K562 (cell line): ENCODE results near the gene TEAD4. TPM values are rescaled to one million over a fixed set of nuclear protein-coding genes. Genes with fewer than 3 reads are reported as not detected.

Experiments
- BRF1 ChIP-seq: IDR thresholded peaks from 3 replicates; pipeline ENCODE4 v1.6.1; 2011; ENCODE audit warnings: borderline replicate concordance, mild to moderate bottlenecking; ENCODE audit not compliant: insufficient read length; ENCODE audit errors: extremely low read depth
- CBFA2T2 ChIP-seq: fragments of 450-650 bp; conservative IDR thresholded peaks from 2 replicates; pipeline ENCODE4 v1.6.1; 2017; ENCODE audit warnings: mild to moderate bottlenecking
- CCNT2 ChIP-seq: IDR thresholded peaks from 2 replicates; pipeline ENCODE4 v1.6.1; 2011; ENCODE audit warnings: borderline replicate concordance, low read depth, mild to moderate bottlenecking, moderate library complexity, mixed read lengths, low read length; ENCODE audit not compliant: insufficient read length; ENCODE audit errors: extremely low read depth
- FOSL1 ChIP-seq: fragments of 200-800 bp; sonication (Bioruptor generic); conservative IDR thresholded peaks from 2 replicates; pipeline ENCODE4 v1.6.1; 2016; ENCODE audit warnings: missing genetic modification characterization, missing compliant biosample characterization
- HDAC3 ChIP-seq: fragments of 450-650 bp; IDR thresholded peaks from 2 replicates; pipeline ENCODE4 v1.6.1; 2018; ENCODE audit warnings: borderline replicate concordance, mild to moderate bottlenecking, moderate library complexity; ENCODE audit not compliant: partially characterized antibody
- HEY1 ChIP-seq: fragments of 250-450 bp; sonication (Bioruptor Pico); IDR thresholded peaks from 2 replicates; pipeline ENCODE4 v1.5.0; 2020; ENCODE audit warnings: mild to moderate bottlenecking, moderate library complexity, borderline replicate concordance
- JUN ChIP-seq, 2 experiments: sonication (generic) in 1 of 2; formaldehyde crosslinking in 1 of 2; IDR thresholded peaks; 2 replicates each; pipeline versions ENCODE4 v1.6.1 to v1.8.0; 2012 to 2022; ENCODE audit warnings: borderline replicate concordance in 2 of 2, mild to moderate bottlenecking in 2 of 2, improper control_type of control experiment in 1 of 2, low read depth in 1 of 2, low read length in 1 of 2, missing genetic modification reagents in 1 of 2
- JUND ChIP-seq, 2 experiments: IDR thresholded peaks; 2 replicates in 1 of 2; 3 replicates in 1 of 2; pipeline ENCODE4 v1.6.1; 2011; ENCODE audit warnings: borderline replicate concordance in 2 of 2, low read depth in 2 of 2, low read length in 2 of 2, improper control_type of control experiment in 1 of 2, missing biosample characterization in 1 of 2, missing genetic modification characterization in 1 of 2, missing genetic modification reagents in 1 of 2
- MAZ ChIP-seq, 2 experiments: fragments of 450-650 bp in 1 of 2; sonication (generic) in 1 of 2; formaldehyde crosslinking; IDR thresholded peaks in 1 of 2; conservative IDR thresholded peaks in 1 of 2; 2 replicates each; pipeline versions ENCODE4 v1.4.0 to v1.5.0; 2020; ENCODE audit warnings: mild to moderate bottlenecking in 1 of 2, missing genetic modification reagents in 1 of 2
- MTA2 ChIP-seq: fragments of 450-650 bp; IDR thresholded peaks from 2 replicates; pipeline ENCODE4 v1.6.1; 2016; ENCODE audit warnings: low read depth
- MTA3 ChIP-seq: fragments of 450-650 bp; formaldehyde crosslinking; IDR thresholded peaks from 2 replicates; pipeline ENCODE4 v1.6.1; 2017; ENCODE audit warnings: mild to moderate bottlenecking, borderline replicate concordance
- MYNN ChIP-seq, 2 experiments: sonication (generic); formaldehyde crosslinking in 1 of 2; IDR thresholded peaks; 2 replicates each; pipeline versions ENCODE4 v1.5.0 to v1.6.1; 2016 to 2020; ENCODE audit warnings: antibody characterized with exemption in 1 of 2, missing genetic modification reagents in 1 of 2
- PML ChIP-seq: IDR thresholded peaks from 2 replicates; pipeline ENCODE4 v1.6.1; 2012; ENCODE audit warnings: low read length, inconsistent platforms
- POLR2G ChIP-seq: fragments of 200-400 bp; formaldehyde crosslinking; IDR thresholded peaks from 2 replicates; pipeline ENCODE4 v1.6.1; 2017; ENCODE audit warnings: low read depth, mild to moderate bottlenecking, antibody characterized with exemption, low read length, moderate library complexity
- SMARCC2 ChIP-seq: fragments of 450-650 bp; IDR thresholded peaks from 2 replicates; pipeline ENCODE4 v1.6.1; 2017; ENCODE audit warnings: antibody characterized with exemption, moderate library complexity, mild to moderate bottlenecking, low read depth
- SOX6 ChIP-seq: fragments of 450-650 bp; IDR thresholded peaks from 2 replicates; pipeline ENCODE4 v1.6.1; 2014; ENCODE audit warnings: mild to moderate bottlenecking
- STAT5A ChIP-seq: IDR thresholded peaks from 2 replicates; pipeline ENCODE4 v1.6.1; 2012; ENCODE audit warnings: low read length, inconsistent platforms, borderline replicate concordance
- TAF1 ChIP-seq: IDR thresholded peaks from 2 replicates; pipeline ENCODE4 v1.6.1; 2011; ENCODE audit warnings: mild to moderate bottlenecking, low read length, moderate library complexity; ENCODE audit not compliant: insufficient read depth, control insufficient read depth, severe bottlenecking; ENCODE audit errors: extremely low read depth
- TBP ChIP-seq: optimal IDR thresholded peaks from 2 replicates; pipeline ENCODE3; 2011; ENCODE audit warnings: low read depth, low read length, improper control_type of control experiment
- TCF7 ChIP-seq: sonication (generic); IDR thresholded peaks from 2 replicates; pipeline ENCODE4 v1.6.1; 2016; ENCODE audit warnings: antibody characterized with exemption, borderline replicate concordance
- TRIM28 ChIP-seq: fragments of 450-650 bp; IDR thresholded peaks from 2 replicates; pipeline ENCODE4 v1.6.1; 2017
- ZKSCAN1 ChIP-seq: fragments of 150-350 bp; IDR thresholded peaks from 2 replicates; pipeline ENCODE4 v1.6.1; 2016; ENCODE audit warnings: low read depth, low read length
- ZNF239 ChIP-seq: fragments of 250-450 bp; sonication (Bioruptor Pico); IDR thresholded peaks from 2 replicates; pipeline ENCODE4 v1.4.0; 2020; ENCODE audit warnings: mild to moderate bottlenecking
- ZNF354B ChIP-seq: fragments of 250-450 bp; sonication (Bioruptor Pico); IDR thresholded peaks from 2 replicates; pipeline ENCODE4 v1.4.0; 2020
- polyA plus RNA-seq, 8 experiments: library from polyadenylated mRNA; depleted of rRNA in 4 of 8; stranded (reverse) in 5 of 8; unstranded in 3 of 8; fragments of >200 nt; fragmentation: Nextera tagmentation in 2 of 8; fragmentation: Illumina TruSeq in 1 of 8; extraction: Ambion mirVana in 2 of 8; extraction: Trizol in 1 of 8; gene quantifications; 2 replicates each; pipeline versions ENCODE4 v1.2.1 to v1.2.3, GENCODE V29; 2011 to 2014; ENCODE audit warnings: inconsistent platforms in 1 of 8, missing spikeins in 1 of 8
- total RNA-seq, 7 experiments: library from RNA; depleted of rRNA in 6 of 7; stranded (reverse); fragments of >200 nt in 6 of 7; fragmentation: Illumina TruSeq in 2 of 7; extraction: Trizol in 2 of 7; gene quantifications; 2 replicates each; pipeline versions ENCODE4 v1.2.1 to v1.2.3, GENCODE V29; 2011 to 2021; ENCODE audit warnings: low replicate concordance in 1 of 7
- TF ChIP-seq, protein P1 (sequence below): fragments of 200-800 bp; sonication (Bioruptor generic); IDR thresholded peaks from 2 replicates; pipeline ENCODE4 v1.6.1; 2017; ENCODE audit warnings: missing genetic modification characterization, missing compliant biosample characterization

TEAD4 gene
- total and polyA plus RNA-seq, 9 of the 15 experiments (the other 6 are each of a cell fraction or from before 2014, with no cell fraction given) = 0.82 to 40.0 (median 17.0) TPM

DNA sequence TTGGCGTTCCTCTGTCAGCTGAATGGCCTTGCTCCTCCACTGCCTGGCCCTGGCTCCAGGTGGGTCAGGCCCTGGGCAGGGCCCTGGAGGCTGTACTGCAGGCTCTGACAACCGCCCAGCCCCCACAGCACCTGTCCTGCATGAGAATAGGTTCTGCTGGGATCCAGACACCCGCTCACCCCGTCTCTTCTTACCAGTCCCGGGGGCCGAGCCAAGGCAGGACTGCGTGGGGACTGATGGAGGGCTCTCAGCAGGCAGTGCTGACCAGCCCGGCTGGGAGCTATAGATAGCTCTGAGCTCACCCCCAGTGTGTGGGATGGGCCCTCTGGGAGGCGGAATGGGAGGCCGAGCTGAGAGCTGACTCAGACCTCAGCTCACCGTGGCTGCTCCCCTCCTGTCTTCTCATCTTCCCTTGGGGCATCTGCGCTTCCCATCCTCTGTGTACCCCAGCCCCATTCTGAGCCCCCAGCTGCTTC lies 39.6 kb downstream of the TEAD4 start (continued):
- TF ChIP-seq, protein P1, sequence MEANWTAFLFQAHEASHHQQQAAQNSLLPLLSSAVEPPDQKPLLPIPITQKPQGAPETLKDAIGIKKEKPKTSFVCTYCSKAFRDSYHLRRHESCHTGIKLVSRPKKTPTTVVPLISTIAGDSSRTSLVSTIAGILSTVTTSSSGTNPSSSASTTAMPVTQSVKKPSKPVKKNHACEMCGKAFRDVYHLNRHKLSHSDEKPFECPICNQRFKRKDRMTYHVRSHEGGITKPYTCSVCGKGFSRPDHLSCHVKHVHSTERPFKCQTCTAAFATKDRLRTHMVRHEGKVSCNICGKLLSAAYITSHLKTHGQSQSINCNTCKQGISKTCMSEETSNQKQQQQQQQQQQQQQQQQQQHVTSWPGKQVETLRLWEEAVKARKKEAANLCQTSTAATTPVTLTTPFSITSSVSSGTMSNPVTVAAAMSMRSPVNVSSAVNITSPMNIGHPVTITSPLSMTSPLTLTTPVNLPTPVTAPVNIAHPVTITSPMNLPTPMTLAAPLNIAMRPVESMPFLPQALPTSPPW = peak; percentile 52
- TF ChIP-seq SOX6 = 0 out of 2 replicates have a peak, but pooled peaks have one; percentile 32
- no peak for TF ChIP-seq ZNF354B (CRISPR knock-in tag)
- TF ChIP-seq TAF1 = peak; percentile 25
- no peak for TF ChIP-seq HEY1
- TF ChIP-seq MTA3 = 0 out of 2 replicates have a peak, but pooled peaks have one; percentile 48
- TF ChIP-seq BRF1 = no peak
- peak; percentile 23; the same call in 1 of the 2 replicates for TF ChIP-seq SMARCC2
- peak; percentile 87 for TF ChIP-seq JUN (IDR thresholded peaks at IDR 0.05; ENCODE audit: borderline replicate concordance, low read depth, low read length)
- TF ChIP-seq JUN (CRISPR knock-in tag; IDR thresholded peaks at IDR 0.05; ENCODE audit: borderline replicate concordance) = peak; percentile 89; the same call in 1 of the 2 replicates
- TF ChIP-seq ZNF239 (CRISPR knock-in tag) = no peak
- TF ChIP-seq POLR2G = peak; percentile 48; the same call in 1 of the 2 replicates
- TF ChIP-seq HDAC3 = no peak
- TF ChIP-seq MAZ (CRISPR knock-in tag; conservative IDR thresholded peaks at IDR 0.05 in 1 of 2, IDR thresholded peaks at IDR 0.05 in 1 of 2) = 0 out of 4 replicates have a peak, but pooled peaks have one; percentile 35 to 48
- 0 out of 2 replicates have a peak, but pooled peaks have one; percentile 21 for TF ChIP-seq MYNN (IDR thresholded peaks at IDR 0.05)
- TF ChIP-seq MYNN (CRISPR knock-in tag; IDR thresholded peaks at IDR 0.05) = no peak
- TF ChIP-seq TRIM28 = no peak
- TF ChIP-seq STAT5A = peak; percentile 55; the same call in 1 of the 2 replicates
- 0 out of 2 replicates have a peak, but pooled peaks have one; percentile 17 for TF ChIP-seq TCF7
- TF ChIP-seq ZKSCAN1 = 0 out of 2 replicates have a peak, but pooled peaks have one; percentile 16
- peak; percentile 72 for TF ChIP-seq FOSL1 (tag)
- TF ChIP-seq PML = 0 out of 2 replicates have a peak, but pooled peaks have one; percentile 19
- peak; percentile 69 for TF ChIP-seq CCNT2
- TF ChIP-seq CBFA2T2 = peak; percentile 82
- TF ChIP-seq JUND (IDR thresholded peaks at IDR 0.05; ENCODE audit: borderline replicate concordance, low read depth, low read length) = peak; percentile 87
- TF ChIP-seq JUND (tag; IDR thresholded peaks at IDR 0.05; ENCODE audit: borderline replicate concordance, low read depth, low read length) = peak; percentile 78; the same call in 2 of the 3 replicates
- peak; percentile 9 for TF ChIP-seq TBP
- TF ChIP-seq MTA2 = peak; percentile 71
